Measurements from ENCODE around the gene CCER1.

GRCh38 chr12:90970911-90971310 is 15.9 kb upstream of the CCER1 start:
- TF ChIP-seq POLR2AphosphoS5 (IDR thresholded peaks at IDR 0.05; ENCODE audit: low read depth, low read length) (no peak), POU2F2 (IDR thresholded peaks at IDR 0.05; ENCODE audit: low read depth, low read length) (no peak), POLR2A (IDR thresholded peaks at IDR 0.05; ENCODE audit: low read depth, low read length) (no peak), TAF1 (IDR thresholded peaks at IDR 0.05; ENCODE audit: low read depth, low read length) (no peak), SPI1 (IDR thresholded peaks at IDR 0.05; ENCODE audit: low read depth, low read length) (no peak)
